HG02870 (cell line): Measurements from ENCODE around the gene ACTN4.

Experiments
- ATAC-seq: cut with Tn5 transposase; IDR thresholded peaks from one replicate; pipeline ENCODE4 v1.9.1; 2021; ENCODE audit warnings: mild to moderate bottlenecking, moderate library complexity; ENCODE audit not compliant: unreplicated experiment

The ACTN4 gene

DNA sequence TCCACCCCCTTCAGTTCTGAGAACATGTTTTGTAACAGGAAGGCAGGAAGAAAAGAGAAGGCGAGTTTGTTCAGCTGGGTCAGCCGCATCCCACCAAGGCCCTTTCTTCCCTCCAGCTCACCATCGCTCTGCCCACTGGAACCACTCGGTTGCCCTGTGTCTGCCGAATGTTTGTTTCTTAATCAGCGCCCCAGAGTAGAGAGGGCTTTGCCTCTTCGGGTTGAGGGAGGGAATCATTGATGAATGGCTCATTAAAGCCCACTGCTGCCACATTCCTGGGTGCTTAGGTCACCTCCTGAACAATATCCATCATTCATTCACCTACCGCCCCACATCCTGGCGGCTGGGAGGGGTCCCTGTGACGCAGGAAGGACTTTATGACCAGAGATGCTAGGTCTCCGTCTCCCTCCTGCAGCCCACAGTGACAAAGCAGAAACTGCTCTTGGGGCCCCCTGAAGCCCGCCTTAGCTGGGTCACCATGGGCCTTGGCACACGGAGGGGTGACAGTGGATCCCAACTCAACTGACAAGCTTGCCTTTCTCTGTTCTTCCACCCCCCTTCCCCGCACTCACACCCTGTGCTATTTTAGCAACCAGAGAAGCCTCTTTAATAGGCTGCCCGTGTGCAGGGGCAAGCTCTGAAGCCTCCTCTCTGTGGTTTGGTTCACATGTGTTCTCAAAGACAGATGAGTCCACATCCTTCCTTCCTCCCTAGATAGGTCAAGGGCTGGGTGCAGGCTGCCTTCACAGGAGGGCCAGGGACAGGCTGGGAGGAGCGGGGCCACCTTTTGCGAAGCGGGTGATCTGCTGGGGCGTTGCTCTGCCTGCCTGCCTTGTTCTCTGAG, 46.2 kb downstream of the ACTN4 start:
- ATAC-seq = no peak

DNA sequence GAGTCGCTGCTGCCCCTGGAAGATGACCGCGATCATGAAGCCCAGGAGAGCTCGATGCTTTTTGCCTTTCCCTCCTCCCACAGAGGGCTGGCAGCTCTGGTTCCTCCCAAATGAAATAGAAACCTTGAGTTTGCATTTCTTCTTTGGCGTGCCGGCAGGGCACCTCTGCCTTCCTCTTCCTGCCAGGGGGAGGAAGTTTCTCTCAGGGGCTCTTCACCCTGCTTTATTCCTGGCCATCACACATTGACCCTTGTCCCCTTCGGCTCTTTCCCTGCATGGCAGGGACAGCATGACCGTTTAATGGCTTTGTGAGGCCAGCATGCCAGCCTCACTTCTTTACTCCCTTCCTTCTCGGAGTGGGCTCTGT, 47.9 kb downstream of the ACTN4 start:
- no peak for ATAC-seq

DNA sequence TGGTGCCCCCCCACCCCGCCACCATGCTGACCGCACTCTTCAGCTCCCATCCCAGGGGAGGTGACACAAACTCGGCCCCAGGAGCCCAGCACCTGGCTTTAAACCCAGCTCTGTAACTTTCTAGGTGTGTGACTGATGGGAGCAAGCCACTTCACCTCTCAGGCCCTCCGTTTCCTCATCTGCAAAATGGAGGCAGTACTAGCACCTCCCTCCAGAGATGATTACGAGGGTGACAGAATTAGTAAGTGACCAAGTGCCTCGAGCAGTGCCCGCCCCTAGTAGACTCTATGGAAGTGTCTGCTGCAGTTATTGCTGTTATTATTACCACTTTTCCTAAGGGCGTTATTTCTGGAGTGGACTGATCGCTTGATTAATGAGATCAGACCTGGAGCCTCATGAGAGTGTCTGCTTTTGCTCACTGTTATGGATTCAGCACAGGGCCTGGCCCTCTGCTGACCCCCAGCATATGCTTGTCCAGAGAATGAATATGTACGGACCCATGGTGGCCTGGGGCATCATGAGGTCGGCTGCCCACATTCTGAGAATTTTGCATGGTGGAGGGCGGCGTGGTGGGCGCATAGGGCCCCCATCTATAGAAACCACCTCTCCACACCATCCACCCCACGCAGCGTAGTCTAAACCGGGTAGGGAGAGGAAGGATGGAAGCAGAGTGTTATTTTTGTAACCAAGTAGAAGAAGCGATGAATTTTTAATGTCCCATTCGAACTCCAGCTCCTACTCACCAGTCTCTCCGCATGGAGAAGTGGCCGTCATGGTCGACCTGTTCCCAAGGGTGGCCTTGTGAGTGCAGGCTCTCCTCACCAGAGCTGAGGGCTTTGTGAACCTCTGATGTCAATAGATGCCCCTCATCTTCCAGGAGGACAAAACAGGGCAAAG, 48.6 kb downstream of the ACTN4 start:
- ATAC-seq = no peak

DNA sequence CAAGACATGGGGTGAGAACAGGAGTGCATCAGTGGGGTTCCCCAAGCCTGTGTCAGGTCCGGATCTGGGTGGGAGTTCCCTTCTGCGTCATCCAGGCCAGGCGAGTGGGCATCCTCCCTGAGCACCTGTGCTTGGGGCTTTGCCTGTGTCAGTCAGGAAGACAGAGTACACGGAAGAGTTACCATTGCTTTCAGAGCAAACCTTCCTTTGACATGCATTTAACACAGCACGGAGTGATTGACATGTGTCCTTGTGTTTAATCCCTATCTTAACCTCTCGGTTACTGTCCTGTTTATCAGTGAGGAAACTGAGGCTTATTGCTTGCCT, 49.2 kb downstream of the ACTN4 start:
- ATAC-seq = no peak

DNA sequence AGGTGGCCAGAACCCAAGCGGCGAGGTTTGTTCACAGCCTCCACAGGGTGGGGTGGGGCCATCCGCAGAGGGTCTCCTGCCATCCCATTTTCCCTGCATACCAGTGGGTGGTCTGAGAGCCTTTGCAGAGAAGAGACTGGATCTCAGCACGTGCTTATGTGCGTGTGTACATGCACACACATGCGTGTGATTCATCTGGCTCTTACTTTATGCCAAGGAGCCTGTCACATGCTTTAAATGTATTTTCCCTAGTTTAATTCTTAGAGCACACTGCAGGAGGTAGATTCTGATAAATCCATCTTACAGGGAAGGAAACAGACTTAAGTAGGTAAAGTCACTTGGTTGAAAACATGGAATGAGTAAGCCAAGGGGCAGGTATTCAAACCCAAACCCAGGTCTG, 49.7 kb downstream of the ACTN4 start:
- no peak for ATAC-seq

DNA sequence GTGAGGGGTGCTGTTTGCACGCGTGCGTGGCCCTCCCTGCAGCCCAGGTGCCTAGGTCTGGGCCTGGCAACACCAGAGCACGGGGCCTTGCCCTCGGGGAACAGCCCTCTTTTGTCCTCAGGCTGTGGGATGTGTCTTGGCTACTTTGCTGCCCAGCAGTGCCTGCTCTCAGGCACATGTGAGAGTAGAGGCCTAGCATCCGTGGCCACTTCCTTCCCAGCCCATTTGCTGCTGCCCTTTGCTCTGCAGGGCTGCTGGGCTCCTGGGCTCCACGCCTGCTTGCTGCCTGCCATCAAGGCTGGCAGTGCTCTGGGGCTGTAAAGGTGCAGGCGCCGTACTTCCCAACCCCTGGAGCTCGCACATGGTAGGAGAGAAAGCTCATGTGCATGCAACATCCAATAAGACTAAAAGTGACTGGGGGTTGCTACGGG, 50.2 kb downstream of the ACTN4 start:
- no peak for ATAC-seq

DNA sequence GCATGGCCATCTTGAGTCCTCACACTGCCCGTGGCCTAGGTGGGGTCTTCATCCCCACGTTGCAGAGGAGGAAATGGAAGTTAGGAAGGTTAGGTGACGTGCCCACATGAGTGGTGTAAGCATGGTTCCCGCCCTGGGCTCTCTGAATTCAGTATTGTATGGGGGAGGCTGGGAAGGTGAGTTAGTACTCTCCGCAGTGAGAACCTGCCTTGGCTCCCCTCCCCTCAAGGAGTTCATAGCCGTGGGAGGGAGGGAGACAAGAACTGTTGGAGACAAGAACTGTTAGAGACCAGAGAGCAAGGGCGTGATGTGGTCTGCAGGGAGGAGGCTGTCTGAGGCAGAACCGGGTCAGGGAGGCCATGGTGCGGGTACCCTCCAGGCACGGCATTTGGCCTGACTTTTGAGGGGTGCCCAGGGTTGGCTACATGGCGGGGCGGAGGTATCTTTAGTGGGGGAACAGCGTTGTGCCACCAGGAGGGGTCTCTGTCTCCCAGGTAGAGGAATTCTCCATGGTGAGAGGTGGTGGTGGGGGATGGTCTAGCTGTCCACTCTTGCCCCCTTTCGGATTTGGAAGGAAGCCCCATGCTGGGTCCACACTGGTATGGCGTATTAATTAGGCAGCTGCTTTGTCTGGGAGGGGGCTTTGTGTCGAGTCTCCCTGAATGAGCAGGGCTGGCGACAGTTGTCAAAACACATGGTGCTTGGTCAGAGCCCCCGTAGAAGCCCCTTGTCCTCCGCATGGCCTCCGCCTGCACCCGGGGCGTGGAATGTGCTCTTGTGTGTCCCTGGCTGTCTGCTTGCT, 51.0 kb downstream of the ACTN4 start:
- ATAC-seq = no peak

DNA sequence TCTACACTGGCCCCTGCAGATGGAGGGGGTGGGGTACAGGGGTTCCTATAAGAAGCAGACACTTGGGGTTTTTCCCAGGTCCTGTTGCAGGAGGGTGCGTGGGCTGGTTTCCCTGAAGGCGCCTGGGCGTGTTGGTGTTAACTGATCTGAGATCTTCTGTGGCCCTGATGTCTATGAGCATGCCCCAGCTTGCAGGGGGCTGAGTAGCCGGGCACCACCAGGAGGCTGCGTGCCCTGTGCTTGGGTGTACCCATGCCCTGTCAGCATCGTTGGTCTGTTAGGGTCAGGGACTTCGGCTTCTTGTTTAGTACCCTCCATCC, 51.5 kb downstream of the ACTN4 start:
- no peak for ATAC-seq

DNA sequence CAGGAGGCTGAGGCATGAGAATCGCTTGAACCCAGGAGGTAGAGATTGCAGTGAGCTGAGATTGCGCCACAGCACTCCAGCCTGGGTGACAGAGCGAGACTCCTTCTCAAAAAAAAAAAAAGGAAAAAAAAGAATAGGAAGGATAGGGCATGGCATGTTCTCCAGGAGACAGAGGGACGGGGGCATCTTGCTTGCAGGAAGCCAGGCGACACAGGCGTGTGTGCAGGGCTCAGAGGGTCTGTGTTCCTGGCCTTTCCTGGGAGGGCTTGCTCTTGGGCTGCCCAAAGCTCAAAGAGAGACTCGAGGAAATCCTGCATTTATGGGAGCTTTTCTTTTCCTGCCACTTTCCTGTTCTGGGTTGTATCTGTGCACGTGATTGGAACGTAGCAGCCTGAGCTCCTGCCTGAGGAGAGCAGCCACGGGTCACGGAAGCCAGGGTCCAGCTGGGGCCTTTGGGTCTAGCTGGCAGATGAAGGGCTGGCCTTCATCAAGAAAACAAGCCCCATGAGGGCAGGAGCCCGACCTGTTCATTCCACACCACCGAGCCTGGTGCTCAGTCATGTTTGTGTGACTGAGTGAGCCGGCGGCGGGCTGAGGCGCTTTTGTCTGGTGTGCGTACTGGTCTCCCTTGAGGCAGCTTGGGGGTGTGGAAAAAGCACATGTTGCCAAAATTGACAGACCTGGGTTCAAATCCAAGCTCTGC, 52.3 kb downstream of the ACTN4 start:
- ATAC-seq = no peak

DNA sequence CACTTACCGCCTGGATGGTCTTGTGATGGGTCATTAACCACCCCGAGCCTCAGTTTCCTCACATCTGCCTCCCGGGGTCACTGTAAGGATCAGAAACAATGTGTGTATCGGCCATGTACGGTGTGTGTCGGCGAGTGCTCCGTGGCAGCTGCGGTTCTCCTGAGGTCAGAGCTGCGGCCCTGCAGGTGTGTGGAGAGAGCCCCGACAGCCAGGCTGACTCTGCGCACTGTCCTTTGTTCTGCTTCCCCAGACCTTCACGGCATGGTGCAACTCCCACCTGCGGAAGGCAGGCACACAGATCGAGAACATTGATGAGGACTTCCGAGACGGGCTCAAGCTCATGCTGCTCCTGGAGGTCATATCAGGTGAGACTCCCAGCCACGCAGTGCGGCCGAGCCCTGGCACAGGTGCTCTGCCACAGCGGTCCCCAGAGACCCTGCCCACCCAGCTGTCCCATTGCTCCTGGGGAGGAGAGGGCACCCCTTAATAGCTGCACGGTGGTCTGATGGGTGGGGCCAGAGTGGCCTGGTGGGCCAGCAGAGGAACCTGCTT, 53.0 kb downstream of the ACTN4 start:
- ATAC-seq = no peak

DNA sequence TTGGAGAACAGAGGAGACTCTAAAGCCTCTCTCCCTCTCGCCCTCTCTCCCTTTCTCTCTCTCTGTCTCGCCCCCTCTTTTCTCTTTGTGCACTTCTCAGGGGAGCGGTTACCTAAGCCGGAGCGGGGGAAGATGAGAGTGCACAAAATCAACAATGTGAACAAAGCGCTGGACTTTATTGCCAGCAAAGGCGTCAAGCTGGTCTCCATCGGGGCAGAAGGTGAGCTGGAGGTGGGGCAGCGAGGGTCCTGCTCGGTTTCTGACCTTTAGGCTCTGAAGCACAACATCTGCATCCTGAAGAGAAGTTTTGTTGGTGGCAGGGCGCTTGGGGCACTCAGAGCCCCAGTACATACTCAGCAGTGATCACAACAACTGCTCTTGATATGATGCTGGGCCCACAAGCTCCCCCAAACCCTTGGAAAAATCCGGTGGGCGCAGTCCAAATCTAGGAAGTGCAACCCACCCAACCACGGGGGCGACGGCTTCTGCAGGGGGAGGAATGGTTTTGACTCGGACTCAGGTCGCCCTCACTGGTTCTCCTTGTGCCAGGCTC, 53.5 kb downstream of the ACTN4 start:
- ATAC-seq = no peak

DNA sequence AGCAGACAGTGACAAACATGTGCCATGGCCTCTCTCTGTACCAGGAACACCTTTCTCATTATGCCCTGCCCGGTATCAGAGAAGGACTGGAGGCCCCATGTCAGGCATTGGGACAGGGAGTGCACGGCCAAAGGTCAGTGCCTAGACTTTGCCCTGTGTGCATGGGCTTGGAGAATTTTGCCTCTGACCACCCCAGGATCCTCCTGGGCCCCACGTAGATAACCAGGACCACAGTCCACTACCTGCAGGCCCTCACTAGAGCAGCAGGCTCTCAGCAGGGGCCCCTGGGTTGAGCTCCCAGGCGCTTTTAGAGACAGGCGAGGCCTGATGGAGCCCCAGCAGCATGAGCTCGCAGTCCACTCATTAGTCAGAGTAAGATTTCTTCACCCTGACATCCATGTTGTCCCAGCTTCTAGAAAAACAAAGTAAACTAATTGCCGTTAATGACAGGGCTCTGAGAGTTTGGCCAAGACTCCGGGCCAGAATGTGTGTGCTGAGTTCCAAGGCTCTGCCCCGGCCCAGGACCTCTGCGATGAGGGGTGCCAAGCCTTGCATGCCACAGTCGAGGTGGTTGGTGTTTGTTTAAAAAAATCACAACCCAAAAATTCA, 54.1 kb downstream of the ACTN4 start:
- ATAC-seq = no peak

DNA sequence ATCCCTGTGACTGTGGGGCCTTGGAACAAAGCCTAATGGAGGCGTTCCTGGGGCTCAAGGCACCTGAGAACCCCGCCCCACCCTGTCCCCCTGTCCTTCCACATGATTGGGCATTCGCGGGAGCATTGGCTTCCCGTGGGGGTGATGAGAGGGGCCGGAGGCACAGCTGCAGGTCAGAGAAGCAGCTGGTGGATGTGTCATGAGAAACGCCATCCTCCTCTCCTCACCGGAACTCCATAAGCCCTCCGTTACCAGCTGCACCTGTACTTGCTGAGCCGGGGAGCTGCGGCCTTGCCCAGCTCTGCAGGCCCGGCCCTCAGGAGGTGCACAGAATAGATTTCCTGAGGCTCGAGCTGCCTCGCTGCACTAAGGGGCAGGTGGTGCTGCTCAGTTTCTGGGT, 54.8 kb downstream of the ACTN4 start:
- no peak for ATAC-seq

DNA sequence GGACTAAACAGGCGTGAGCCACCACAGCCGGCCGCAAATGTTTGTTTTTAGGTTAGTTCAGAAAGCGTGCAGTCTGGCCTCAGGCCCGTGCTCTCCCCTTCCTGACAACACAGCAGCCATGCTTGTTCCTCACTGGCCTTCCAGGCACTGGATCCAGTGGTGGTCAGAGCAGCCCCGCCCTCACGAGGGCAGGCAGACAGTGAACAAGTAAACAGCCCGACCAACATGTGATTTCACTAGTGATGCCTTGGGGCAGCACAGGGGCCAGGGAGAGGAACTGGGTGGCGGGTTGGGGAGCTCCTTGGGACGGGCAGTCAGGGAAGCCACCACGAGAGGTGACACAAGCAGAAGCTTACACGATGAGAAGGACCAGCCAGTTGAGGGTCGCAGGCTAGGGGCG, 56.1 kb downstream of the ACTN4 start:
- ATAC-seq = no peak

DNA sequence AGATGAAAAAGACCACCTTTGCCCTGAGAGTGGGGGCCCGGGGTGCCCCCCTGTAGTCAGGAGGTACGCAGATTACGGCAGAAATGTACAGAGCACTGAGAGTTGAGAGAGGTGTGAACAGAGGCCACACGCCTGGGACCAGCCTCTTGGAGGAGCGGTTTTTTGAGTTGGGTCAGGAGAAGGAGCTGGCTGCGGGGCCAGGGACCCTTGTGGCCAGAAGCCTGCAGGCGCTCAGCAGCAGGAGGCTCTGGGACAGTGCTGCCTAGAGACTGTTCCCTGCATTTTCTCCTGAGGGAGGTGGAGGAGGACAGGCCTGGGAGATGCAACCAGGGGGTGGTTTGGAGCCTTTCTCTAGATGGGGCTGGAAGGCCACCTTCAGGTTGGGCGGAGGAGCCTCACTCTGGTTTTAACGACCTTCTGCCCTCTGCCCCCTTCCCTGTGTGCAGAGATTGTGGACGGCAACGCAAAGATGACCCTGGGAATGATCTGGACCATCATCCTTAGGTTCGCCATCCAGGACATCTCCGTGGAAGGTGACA, 57.1 kb downstream of the ACTN4 start:
- no peak for ATAC-seq

DNA sequence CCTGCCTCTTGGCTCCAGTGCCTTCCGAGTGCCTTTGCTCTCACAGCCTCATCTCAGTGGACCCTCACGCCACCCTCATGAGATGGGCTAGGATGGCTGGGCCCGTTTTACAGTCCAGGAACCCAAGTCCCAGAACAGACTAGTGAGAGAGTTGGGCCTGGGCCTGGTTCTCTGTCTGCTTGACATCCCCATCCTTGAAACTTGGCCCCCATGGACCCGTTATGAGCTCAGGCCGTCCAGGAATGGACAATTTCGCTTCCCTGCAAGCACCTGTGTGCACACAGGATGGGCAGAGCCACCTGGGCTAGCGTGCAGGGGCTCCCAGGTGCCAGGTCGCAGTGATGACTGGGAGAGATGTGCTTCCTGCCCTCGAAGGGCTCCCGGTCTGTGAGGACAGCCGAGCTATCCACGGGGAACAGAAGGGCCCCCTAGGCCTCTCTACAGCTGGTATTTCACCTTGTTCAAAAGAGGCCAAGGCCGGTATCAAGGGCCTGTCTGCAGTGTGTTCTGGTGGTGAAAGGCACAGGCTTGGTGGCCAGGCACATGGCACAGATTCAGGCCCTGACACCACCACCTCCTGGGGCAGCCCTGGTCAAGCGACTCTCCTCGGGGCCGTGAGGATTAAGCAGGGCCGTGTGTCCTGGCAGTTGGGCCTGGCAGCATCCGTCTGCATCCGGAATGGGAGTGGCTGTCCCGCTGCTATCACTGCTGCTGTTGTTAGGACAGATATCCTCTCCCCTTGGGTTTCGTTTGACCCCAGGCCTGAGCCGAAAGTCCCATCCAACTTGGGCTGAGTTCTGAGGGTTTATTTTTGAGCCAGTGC, 58.0 kb downstream of the ACTN4 start:
- ATAC-seq = no peak

DNA sequence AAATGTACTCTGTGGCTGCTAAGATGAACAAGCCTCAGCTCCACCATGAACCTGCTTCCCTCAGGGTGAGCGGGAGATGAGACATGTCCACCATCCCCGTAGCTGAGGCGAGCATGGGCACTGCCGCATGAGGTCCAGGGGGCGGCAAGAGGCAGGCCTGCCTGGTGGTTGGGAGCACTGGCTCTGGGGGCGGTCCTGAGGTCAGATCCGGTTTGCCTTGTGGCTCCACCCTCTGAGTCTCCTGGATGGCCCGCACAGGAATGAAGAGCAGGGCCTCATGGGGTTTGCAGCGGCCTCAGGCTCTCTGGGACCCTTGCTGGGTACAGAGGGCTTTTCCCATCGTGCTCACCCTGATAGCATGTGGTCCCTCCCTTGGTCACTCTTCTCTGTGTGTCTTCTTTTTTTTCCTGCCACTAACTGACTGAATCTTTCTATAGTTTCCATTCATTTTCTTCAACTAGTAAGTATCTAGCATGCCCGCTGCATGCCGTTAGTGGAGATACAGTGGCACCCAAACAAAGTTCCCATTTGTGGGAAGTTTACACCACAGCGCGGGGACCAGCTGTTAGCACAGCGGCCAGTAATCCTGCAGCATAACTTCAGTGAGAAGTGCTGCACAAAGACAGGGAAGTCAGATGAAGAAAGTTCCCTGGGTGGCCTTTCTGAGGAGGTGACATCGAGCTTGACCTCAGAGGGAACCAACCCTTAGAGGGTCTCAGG, 59.5 kb downstream of the ACTN4 start:
- ATAC-seq = no peak

DNA sequence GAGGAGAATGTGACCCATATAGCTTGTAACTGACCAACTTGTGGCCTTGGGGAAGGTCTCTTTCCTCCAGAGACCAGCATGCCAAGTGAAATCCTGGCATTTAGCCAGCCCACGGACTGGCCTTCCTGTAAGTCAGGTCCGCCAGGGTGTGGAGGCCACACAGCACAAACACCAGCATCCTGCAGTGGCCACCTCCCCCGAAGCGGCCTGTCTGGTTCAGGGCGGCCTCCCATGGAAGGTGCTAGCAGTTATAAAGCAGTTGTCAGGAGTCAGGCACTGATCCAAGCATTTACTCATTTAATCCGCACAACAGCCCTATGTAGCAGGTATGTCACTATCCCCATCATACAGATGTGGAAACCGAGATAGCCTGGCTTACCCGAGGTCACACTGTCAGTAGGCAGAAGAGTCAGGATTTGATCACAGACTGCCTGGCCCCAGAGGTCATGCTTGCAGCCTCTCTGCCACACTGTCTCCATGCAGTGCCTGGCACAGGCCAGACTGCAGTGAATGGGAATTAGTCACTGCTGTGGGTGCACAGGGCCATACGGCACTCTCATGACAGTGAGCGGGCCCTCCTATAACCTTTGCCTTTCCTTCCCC, 60.2 kb downstream of the ACTN4 start:
- ATAC-seq = no peak
